GM18861 (cell line): ENCODE results near the gene SYCP2.

ENCODE experiments used
- ATAC-seq: cut with Tn5 transposase; IDR thresholded peaks from one replicate; pipeline ENCODE4 v1.9.1; 2021; ENCODE audit not compliant: unreplicated experiment

SYCP2 gene

GRCh38 chr20:59942245-59942644 is 8.8 kb upstream of the SYCP2 start:
- ATAC-seq, result no peak

GRCh38 chr20:59940956-59941294 is 7.5 kb upstream of the SYCP2 start:
- no peak for ATAC-seq

GRCh38 chr20:59940129-59940955 is 6.9 kb upstream of the SYCP2 start, which contains the start of the genes FAM217B and PPP1R3D:
Gene FAM217B (plus strand): TSS chr20:59940389. CDS start chr20:59943944, 3,555 bp downstream.
Gene PPP1R3D (minus strand): TSS chr20:59940305. CDS start chr20:59939931, 374 bp downstream.
- peak; percentile 94 for ATAC-seq

- ATAC-seq, result peak; percentile 22
Measured at GRCh38 chr20:59939879-59940128, 6.4 kb upstream of the SYCP2 start.

GRCh38 chr20:59939052-59939878 is 5.8 kb upstream of the SYCP2 start:
- ATAC-seq, result no peak

GRCh38 chr20:59938696-59939051 is 5.2 kb upstream of the SYCP2 start:
- no peak for ATAC-seq

GRCh38 chr20:59938221-59938620 is 4.8 kb upstream of the SYCP2 start:
- ATAC-seq, result no peak

- no peak for ATAC-seq
Measured at GRCh38 chr20:59937150-59937549, 3.7 kb upstream of the SYCP2 start.

- ATAC-seq, result no peak
Measured at GRCh38 chr20:59936409-59936808, 3.0 kb upstream of the SYCP2 start.

- ATAC-seq, result no peak
Measured at GRCh38 chr20:59935457-59936185, 2.2 kb upstream of the SYCP2 start.

- ATAC-seq, result peak; percentile 82
Measured at GRCh38 chr20:59933849-59934585, 580 bp upstream of the SYCP2 start.

- ATAC-seq, result no peak
Measured at GRCh38 chr20:59932616-59933295, 681 bp downstream of the SYCP2 start.

- no peak for ATAC-seq
Measured at GRCh38 chr20:59931511-59932312, 1.7 kb downstream of the SYCP2 start.

GRCh38 chr20:59925899-59926298 is 7.5 kb downstream of the SYCP2 start:
- ATAC-seq, result no peak

GRCh38 chr20:59925359-59925758 is 8.1 kb downstream of the SYCP2 start:
- ATAC-seq, result no peak

GRCh38 chr20:59923514-59923913 is 9.9 kb downstream of the SYCP2 start:
- no peak for ATAC-seq

GRCh38 chr20:59920944-59921343 is 12.5 kb downstream of the SYCP2 start:
- ATAC-seq, result no peak

GRCh38 chr20:59912609-59913008 is 20.8 kb downstream of the SYCP2 start:
- no peak for ATAC-seq

GRCh38 chr20:59911041-59911440 is 22.4 kb downstream of the SYCP2 start:
- no peak for ATAC-seq

GRCh38 chr20:59908855-59909254 is 24.6 kb downstream of the SYCP2 start:
- no peak for ATAC-seq
